BLaER1 (cell line): ENCODE data around the gene FKBP1A.
"Not testable (repeated sequence)": the region's sequence is repeated elsewhere in the genome, so short reads cannot be mapped to it uniquely, and the experiment has no call there.

Experiments used
- H3K27ac ChIP-seq: shearing (Covaris generic); formaldehyde crosslinking; 2 replicates; pipeline ENCODE4 v1.8.1; 2022
- H3K27me3 ChIP-seq: shearing (Covaris generic); formaldehyde crosslinking; 2 replicates; pipeline ENCODE4 v1.8.1; 2022
- H3K36me3 ChIP-seq: shearing (Covaris generic); formaldehyde crosslinking; 2 replicates; pipeline ENCODE4 v1.8.1; 2022
- H3K4me1 ChIP-seq: shearing (Covaris generic); formaldehyde crosslinking; 2 replicates; pipeline ENCODE4 v1.8.1; 2022
- H3K4me2 ChIP-seq: shearing (Covaris generic); formaldehyde crosslinking; 2 replicates; pipeline ENCODE4 v1.8.1; 2022
- H3K4me3 ChIP-seq: shearing (Covaris generic); formaldehyde crosslinking; 2 replicates; pipeline ENCODE4 v1.8.1; 2022
- H3K9ac ChIP-seq: shearing (Covaris generic); formaldehyde crosslinking; 2 replicates; pipeline ENCODE4 v1.8.1; 2022
- H3K9me3 ChIP-seq: shearing (Covaris generic); formaldehyde crosslinking; 2 replicates; pipeline ENCODE4 v1.8.1; 2022
- H4K20me1 ChIP-seq: shearing (Covaris generic); formaldehyde crosslinking; 2 replicates; pipeline ENCODE4 v1.8.1; 2022
- Cebpa-rat ChIP-seq: shearing (Covaris generic); IDR thresholded peaks from 2 replicates; pipeline ENCODE4 v1.8.1; 2022

Gene FKBP1A

GRCh38 chr20:1418350-1418749 is 25.5 kb upstream of the FKBP1A start:
- H3K9me3 ChIP-seq: peaks cover 19% of the 10 kb centered on the region
- no peaks in the 10 kb centered on the region for H3K36me3 ChIP-seq

GRCh38 chr20:1417790-1418189 is 24.9 kb upstream of the FKBP1A start:
- Histone ChIP-seq H3K27ac (no peak overlapping the region), H3K4me3 (no peak overlapping the region), H3K9ac (no peak overlapping the region), H3K36me3 (no peaks in the 10 kb centered on the region), H3K9me3 (peaks cover 19% of the 10 kb centered on the region), H3K4me2 (no peak overlapping the region), H4K20me1 (no peaks in the 10 kb centered on the region), H3K4me1 (no peaks in the 10 kb centered on the region), H3K27me3 (no peaks in the 10 kb centered on the region)
- TF ChIP-seq Cebpa-rat: no peak

More at GRCh38 chr20:1418350-1418749, 25.5 kb upstream of the FKBP1A start:
- Histone ChIP-seq H3K27ac (no peak overlapping the region), H3K4me2 (no peak overlapping the region), H3K9ac (no peak overlapping the region), H3K27me3 (no peaks in the 10 kb centered on the region), H3K4me3 (no peak overlapping the region), H3K4me1 (peaks cover under 1% of the 10 kb centered on the region), H4K20me1 (no peaks in the 10 kb centered on the region)
- TF ChIP-seq Cebpa-rat: no peak

GRCh38 chr20:1417273-1417672 is 24.4 kb upstream of the FKBP1A start:
- Histone ChIP-seq H3K4me1 (no peaks in the 10 kb centered on the region), H3K36me3 (no peaks in the 10 kb centered on the region), H4K20me1 (no peaks in the 10 kb centered on the region), H3K9ac (no peak overlapping the region), H3K27ac (no peak overlapping the region), H3K27me3 (no peaks in the 10 kb centered on the region), H3K4me2 (no peak overlapping the region), H3K4me3 (no peak overlapping the region), H3K9me3 (peaks cover 19% of the 10 kb centered on the region)
- no peak for TF ChIP-seq Cebpa-rat

GRCh38 chr20:1415667-1416468 is 23.0 kb upstream of the FKBP1A start:
- Histone ChIP-seq H3K9ac (no peak overlapping the region), H3K27ac (no peak overlapping the region), H3K4me2 (no peak overlapping the region), H4K20me1 (no peaks in the 10 kb centered on the region), H3K9me3 (peaks cover 14% of the 10 kb centered on the region), H3K36me3 (no peaks in the 10 kb centered on the region), H3K4me1 (no peaks in the 10 kb centered on the region), H3K4me3 (no peak overlapping the region), H3K27me3 (no peaks in the 10 kb centered on the region)
- TF ChIP-seq Cebpa-rat: no peak

- Histone ChIP-seq H3K36me3 (no peaks in the 10 kb centered on the region), H3K4me1 (no peaks in the 10 kb centered on the region), H3K4me2 (no peak overlapping the region), H3K9me3 (peaks cover 5% of the 10 kb centered on the region; the same call in 1 of the 2 replicates), H4K20me1 (no peaks in the 10 kb centered on the region), H3K4me3 (no peak overlapping the region), H3K9ac (no peak overlapping the region), H3K27ac (no peak overlapping the region), H3K27me3 (no peaks in the 10 kb centered on the region)
- no peak for TF ChIP-seq Cebpa-rat
Measured at GRCh38 chr20:1414982-1415381, 22.1 kb upstream of the FKBP1A start.

- no peak overlapping the region for H3K9ac ChIP-seq
- no peak for TF ChIP-seq Cebpa-rat
- H3K4me3 ChIP-seq: no peak overlapping the region
- no peaks in the 10 kb centered on the region for H3K36me3 ChIP-seq
- no peak overlapping the region for H3K27ac ChIP-seq
- H3K4me2 ChIP-seq: no peak overlapping the region
- H3K4me1 ChIP-seq: peaks cover 5% of the 10 kb centered on the region
- peaks cover 5% of the 10 kb centered on the region for H3K9me3 ChIP-seq
- no peaks in the 10 kb centered on the region for H3K27me3 ChIP-seq
- H4K20me1 ChIP-seq: no peaks in the 10 kb centered on the region
Measured at GRCh38 chr20:1405801-1406200, 12.9 kb upstream of the FKBP1A start.

- no peak overlapping the region for H3K4me3 ChIP-seq
- no peak overlapping the region for H3K4me2 ChIP-seq
- no peak for TF ChIP-seq Cebpa-rat
- no peaks in the 10 kb centered on the region for H3K36me3 ChIP-seq
- no peak overlapping the region for H3K27ac ChIP-seq
- peaks cover 5% of the 10 kb centered on the region for H3K9me3 ChIP-seq
- H3K4me1 ChIP-seq: peaks cover 13% of the 10 kb centered on the region
- H4K20me1 ChIP-seq: no peaks in the 10 kb centered on the region
- no peak overlapping the region for H3K9ac ChIP-seq
- H3K27me3 ChIP-seq: no peaks in the 10 kb centered on the region
Measured at GRCh38 chr20:1403624-1404023, 10.8 kb upstream of the FKBP1A start.

- Histone ChIP-seq H3K9me3 (peaks cover 5% of the 10 kb centered on the region), H3K36me3 (no peaks in the 10 kb centered on the region), H3K4me2 (peak overlapping the region; percentile 24; the same call in 1 of the 2 replicates), H4K20me1 (no peaks in the 10 kb centered on the region), H3K27me3 (no peaks in the 10 kb centered on the region), H3K9ac (no peak overlapping the region), H3K4me3 (no peak overlapping the region), H3K4me1 (peaks cover 28% of the 10 kb centered on the region), H3K27ac (no peak overlapping the region)
- TF ChIP-seq Cebpa-rat: no peak
Measured at GRCh38 chr20:1402149-1402548, 9.3 kb upstream of the FKBP1A start.

- Histone ChIP-seq H3K4me2 (no peak overlapping the region), H3K4me1 (peaks cover 35% of the 10 kb centered on the region)
Measured at GRCh38 chr20:1401451-1401907, 8.6 kb upstream of the FKBP1A start.

GRCh38 chr20:1399678-1400366 is 7.0 kb upstream of the FKBP1A start:
- not testable (repeated sequence) for H3K27me3 ChIP-seq, H3K9me3 ChIP-seq, H4K20me1 ChIP-seq, H3K9ac ChIP-seq, H3K36me3 ChIP-seq, H3K4me2 ChIP-seq, H3K4me3 ChIP-seq, H3K27ac ChIP-seq
- peaks cover 51% of the 10 kb centered on the region for H3K4me1 ChIP-seq

More at GRCh38 chr20:1401451-1401907, 8.6 kb upstream of the FKBP1A start:
- H3K27ac ChIP-seq: no peak overlapping the region
- H3K9ac ChIP-seq: no peak overlapping the region
- H3K4me3 ChIP-seq: no peak overlapping the region
- no peaks in the 10 kb centered on the region for H4K20me1 ChIP-seq
- H3K36me3 ChIP-seq: no peaks in the 10 kb centered on the region
- no peaks in the 10 kb centered on the region for H3K27me3 ChIP-seq
- no peak for TF ChIP-seq Cebpa-rat
- H3K9me3 ChIP-seq: peaks cover 5% of the 10 kb centered on the region

- not testable (repeated sequence) for H3K36me3 ChIP-seq, H3K27me3 ChIP-seq, H4K20me1 ChIP-seq, H3K9ac ChIP-seq, H3K9me3 ChIP-seq, H3K27ac ChIP-seq, H3K4me3 ChIP-seq
- Histone ChIP-seq H3K4me2 (peak overlapping the region; percentile 69), H3K4me1 (peaks cover 68% of the 10 kb centered on the region)
Measured at GRCh38 chr20:1398185-1398584, 5.3 kb upstream of the FKBP1A start.
